Myocyte (in vitro differentiated cells): ENCODE results near the gene ANKRD16. TPM values are rescaled to one million over a fixed set of nuclear protein-coding genes. Genes with fewer than 3 reads are reported as not detected.
"Not testable (repeated sequence)": the region's sequence is repeated elsewhere in the genome, so short reads cannot be mapped to it uniquely, and the experiment has no call there.

Experiments
- DNase-seq: peaks from one replicate; pipeline ENCODE4 v3.0.0-alpha.2; 2012; ENCODE audit warnings: low read depth
- total RNA-seq: library from RNA; depleted of rRNA; stranded (reverse); fragments of >200 nt; gene quantifications from 2 replicates; pipeline ENCODE4 v1.2.3, GENCODE V29; 2014

The ANKRD16 gene
- total RNA-seq, 1 donor from 2014 or later, result 10.2 TPM

DNA sequence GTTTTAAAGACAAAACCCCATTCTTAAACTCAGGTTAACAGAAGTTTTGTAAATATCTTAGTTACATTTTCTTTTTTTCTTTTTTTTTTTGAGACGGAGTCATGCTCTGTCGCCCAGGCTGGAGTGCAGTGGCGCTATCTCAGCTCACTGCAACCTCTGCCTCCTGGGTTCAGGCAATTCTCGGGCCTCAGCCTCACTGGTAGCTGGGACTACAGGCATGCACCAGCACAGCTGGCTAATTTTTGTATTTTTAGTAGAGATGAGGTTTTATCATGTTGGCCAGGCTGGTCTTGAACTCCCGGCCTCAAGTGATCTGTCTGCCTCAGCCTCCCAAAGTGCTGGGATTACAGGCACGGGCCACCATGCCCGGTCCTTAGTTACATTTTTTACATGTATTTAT, 12.7 kb downstream of the ANKRD16 start:
- not testable (repeated sequence) for DNase-seq

DNA sequence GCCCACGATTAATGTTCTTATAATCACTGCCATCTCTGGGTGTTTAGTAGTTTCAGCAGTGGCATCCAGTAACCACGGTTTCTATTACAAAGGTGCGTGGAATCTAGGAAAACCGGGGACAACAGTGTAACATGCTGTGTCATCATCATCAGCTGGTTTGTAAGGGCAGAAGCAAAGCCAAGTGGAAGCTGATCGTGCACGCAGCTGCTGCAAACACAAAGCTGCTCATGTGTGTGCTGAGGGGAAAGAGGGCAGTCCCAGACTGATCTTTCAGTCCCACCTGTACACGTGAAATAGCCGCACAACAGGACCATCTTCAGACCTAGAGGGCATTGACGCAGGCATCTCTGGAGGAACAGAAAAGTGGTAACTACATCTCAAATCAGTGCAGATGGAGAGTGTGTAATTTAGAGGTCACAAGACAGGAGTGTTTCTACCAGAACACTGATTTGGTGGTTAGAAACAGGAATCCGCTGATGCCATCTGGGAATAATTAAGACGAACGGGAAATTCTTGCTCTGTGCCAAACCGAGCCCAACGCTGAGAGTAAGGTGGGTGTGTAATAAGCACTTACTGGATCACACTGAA, 13.4 kb downstream of the ANKRD16 start:
- DNase-seq, result peak; percentile 63

DNA sequence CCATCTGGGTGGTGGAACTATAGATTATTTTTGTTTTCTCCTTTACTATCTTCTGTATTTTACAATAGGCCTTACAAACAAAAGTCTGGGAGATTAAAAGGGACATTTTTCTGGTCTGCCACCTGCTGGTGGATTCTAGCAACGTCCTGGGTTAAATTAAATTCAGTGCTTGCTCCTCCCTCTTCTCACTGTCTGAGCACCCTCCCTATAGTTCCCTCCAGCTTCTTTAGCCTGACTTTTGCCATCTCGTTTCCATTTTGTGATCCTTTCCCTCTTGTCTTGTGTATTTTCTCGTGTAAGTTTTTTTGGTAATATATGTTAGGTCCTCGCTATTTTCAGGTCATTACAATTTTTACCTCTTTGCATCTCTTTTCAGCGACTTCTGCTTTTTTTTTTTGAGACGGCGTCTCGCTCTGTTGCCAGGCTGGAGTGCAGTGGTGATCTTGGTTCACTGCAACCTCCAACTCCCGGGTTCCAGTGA, 16.1 kb downstream of the ANKRD16 start:
- peak; percentile 83 for DNase-seq

DNA sequence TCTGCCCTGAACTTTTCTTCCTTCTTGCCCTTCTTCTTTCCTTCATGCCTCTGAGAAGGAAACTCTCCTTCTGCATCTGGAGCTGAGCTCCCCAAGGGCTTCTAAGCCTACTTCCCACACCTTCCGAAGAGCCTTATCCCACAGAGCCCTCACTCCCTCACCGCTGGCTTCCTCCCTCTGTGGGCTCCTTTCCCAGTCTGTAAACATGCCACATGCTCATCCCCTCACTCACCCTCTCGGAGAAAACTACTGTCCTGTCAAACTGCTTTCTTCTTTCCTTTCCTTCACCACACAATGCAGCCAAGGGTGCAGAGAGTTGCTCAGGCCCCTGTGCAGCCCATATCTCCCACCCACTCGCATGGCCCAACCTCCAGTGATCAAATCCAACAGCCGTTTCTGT, 18.1 kb downstream of the ANKRD16 start:
- no peak for DNase-seq

DNA sequence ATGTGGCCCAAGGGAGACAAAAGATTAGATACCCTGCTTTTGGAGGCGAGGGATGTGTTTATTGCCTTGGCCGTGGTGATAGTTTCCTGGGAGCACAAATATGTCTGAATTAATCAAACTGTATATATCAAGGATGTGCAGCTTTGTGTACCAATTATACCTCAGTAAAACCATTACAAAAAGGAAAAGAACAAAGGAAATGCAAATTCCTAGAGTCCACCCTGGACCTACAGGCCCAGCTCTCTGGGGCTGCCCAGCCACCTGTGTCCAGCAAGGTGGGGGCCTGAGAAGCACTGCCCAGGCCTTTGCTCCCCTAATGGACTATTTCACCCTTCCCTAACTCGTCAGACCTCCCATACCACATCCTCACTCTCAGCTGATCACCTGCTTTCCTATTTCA, 20.5 kb downstream of the ANKRD16 start:
- no peak for DNase-seq

DNA sequence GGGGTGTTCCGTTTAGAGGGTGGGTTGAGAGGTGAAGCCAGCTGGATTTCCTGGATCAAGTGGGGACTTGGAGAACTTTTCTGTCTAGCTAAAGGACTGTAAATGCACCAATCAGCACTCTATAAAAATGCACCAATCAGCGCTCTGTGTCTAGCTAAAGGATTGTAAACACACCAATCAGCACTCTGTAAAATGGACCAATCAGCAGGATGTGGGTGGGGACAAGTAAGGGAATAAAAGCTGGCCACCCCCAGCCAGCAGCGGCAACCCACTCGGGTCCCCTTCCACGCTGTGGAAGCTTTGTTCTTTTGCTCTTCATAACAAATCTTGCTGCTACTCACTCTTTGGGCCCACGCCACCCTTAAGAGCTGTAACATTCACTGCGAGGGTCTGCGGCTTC, 21.3 kb downstream of the ANKRD16 start:
- not testable (repeated sequence) for DNase-seq

DNA sequence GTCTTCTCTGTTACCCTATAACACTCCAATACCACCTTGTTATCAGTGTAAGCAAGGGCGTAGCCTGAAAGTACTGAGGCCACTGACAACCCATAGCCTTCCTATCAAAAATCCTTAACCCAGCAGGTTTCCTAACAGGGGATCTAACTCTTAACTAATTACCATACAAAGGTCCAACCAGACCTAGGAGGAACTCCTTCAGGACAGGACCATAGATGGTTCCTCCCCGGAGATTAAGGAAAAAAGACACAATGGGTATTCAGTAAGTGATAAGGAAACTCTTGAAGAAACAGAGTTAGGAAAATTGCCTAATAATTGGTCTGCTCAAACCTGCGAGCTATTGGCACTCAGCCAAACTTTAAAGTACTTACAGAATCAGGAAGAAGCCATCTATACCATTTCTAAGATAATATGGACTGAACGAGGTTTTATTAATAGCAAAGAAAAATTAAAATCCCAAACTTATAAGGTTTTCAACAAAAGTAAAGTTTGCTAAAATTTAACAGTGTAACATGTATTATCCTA, 22.5 kb downstream of the ANKRD16 start:
- DNase-seq, result not testable (repeated sequence)

DNA sequence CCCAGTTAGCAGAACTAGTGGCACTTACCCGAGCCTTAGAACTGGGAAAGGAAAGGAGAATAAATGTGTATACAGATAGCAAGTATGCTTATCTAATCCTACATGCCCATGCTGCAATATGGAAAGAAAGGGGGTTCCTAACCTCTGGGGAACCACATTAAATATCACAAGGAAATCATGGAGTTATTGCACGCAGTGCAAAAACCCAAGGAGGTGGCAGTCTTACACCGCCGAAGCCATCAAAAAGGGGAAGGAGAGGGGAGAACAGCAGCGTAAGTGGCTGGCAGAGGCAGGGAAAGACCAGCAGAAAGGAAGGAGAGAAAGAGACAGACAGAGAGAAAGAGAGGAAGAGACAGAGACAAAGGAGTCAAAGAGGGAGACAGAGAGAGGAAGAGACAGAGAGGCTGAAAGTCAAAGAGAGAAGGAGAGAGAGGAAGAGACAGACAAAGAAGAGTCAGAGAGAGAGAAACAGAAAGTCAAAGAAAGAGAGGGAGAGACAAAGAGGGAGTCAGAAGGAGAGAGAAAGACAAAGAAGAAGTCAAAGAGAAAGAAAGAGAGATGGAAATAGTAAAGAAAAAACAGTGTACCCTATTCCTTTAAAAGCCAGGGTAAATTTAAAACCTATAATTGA, 23.1 kb downstream of the ANKRD16 start:
- not testable (repeated sequence) for DNase-seq

DNA sequence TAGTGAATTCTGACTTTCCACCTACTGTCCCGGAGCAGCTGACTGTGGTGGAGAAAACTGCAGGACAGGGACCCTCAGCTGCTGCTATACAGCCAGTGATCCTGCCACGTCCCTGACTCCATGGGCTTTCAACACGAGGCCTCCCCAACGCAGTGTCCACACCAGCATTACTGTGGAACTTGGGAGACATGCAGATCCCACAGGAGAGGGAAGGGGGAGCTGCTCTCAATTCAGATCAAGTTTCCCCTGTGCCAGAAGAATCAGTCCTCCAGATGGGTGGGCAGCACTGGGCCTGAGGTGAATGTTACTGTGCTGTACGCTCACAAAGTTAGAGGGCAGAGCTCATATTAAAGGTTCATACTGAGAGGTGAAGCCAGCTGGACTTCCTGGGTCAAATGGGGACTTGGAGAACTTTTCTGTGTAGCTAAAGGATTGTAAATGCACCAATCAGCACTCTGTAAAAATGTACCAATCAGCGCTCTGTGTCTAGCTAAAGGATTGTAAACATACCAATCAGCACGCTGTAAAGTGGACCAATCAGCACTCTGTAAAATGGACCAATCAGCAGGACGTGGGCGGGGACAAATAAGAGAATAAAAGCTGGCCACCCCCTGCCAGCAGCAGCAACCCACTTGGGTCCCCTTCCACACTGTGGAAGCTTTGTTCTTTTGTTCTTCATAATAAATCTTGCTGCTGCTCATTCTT, 26.6 kb downstream of the ANKRD16 start:
- DNase-seq, result not testable (repeated sequence)

DNA sequence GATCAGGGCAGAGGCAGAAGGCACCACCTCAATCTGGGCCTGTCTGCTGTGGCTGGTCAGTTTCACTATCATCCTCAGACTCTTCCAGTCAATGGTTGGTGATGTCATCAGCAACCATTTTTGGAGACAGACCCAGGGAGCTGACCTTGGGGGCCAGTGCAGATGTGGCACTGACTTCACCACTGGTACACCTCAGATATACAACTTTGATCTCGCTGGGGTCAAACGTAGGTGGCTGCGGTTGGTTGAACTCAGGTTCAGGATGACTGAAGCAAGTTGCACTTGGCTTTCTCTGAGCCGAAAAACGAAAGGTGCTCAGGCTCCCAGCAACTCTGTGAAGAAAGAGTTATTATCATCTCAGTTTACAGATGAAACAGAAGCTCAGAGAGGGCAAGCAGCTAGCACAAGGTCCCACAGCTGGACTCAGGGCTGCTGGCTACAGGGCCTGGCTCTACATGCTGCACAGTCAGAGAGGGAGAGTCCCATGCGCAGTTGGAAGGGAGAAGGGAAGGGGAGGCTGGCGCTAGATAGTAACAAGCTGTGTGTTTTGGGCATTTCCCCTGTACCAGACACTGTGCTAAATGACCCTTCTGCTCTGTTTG, 27.2 kb downstream of the ANKRD16 start:
- DNase-seq, result no peak

DNA sequence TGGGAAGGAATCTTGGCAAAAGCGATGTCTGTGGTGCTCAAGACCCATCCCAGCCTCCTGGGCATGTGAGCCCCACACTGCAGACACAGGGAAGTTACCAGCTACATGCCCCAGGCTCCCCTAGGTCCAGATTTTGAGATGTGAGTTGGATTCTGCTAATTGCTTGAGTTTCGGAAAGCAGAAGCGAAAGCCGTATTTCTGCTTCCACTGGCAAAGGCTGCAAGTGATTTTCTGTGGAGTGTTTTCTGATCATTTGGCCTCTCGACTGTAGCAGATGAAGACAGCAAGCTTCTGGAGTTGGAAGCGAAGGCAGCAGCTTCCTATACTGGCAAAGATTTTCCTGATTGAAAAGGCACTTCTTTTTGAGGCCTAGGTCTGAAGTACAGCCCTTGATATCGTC, 29.6 kb downstream of the ANKRD16 start:
- DNase-seq, result no peak

DNA sequence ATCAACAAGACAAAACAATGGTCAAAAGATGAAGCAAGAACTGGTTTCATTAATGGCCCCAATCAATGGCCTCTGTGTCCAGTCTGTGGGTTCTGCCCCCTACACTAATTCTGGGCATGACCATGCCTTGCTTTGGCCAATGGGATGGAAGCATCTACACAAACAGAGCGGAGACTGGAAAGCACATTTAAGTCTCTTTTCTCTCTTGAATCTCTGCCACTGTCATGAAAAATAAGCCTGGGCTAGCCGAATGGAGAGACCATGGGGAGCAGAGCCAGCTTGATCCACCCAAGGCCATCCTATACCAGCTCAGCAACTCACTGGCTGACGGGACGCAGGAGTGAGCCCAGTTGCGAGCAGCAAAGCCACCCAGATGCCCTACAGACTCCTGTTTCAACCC, 30.9 kb downstream of the ANKRD16 start:
- DNase-seq, result no peak

DNA sequence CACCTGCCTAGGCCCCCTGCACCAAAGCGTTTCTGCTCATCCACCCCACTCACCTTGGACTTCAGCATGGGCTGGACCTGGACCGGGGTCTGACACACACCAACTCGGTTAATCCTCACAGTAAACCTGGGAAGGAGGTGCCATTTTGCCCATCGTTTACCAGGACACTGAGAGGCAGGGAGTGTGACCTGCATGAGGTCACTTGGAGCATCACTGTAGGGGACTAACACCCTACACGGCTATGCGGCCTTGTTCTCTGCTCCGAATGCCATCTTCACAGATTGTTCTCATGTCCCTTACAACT, 33.0 kb downstream of the ANKRD16 start:
- DNase-seq, result no peak

DNA sequence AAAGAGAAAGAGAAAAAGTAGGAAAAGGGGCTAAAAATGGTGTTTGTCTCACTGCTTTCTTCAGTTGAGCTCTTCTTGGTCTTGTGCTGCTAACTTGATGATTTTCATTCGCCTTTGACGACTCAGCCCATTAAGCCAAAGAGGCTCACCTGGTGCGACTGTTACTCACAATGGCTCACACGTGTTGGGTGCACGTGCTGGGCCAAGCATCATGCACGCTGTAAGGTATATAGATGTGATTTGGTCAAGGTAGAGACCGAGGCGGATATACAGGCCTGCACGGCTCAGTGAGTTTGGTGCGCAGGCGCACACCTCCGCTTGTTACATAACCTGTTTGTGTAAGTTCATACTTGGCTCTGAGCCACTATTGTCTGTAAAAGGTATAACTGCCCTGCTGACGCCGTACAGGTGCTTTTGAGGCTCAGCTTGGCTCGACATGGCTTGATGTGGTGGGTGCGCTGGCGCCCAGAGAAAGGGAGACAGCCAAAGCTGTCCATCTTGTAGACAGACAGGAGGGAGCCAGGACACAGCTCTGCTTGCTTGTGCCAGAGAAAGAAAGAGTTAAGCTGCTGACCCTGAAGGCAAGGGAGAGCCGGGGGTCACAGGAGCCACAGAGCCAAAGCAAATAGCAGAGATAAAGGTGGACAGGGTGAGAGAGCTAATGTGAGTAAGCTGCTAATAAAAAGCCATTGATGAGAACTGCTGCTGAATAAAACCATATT, 33.6 kb downstream of the ANKRD16 start:
- DNase-seq, result no peak

DNA sequence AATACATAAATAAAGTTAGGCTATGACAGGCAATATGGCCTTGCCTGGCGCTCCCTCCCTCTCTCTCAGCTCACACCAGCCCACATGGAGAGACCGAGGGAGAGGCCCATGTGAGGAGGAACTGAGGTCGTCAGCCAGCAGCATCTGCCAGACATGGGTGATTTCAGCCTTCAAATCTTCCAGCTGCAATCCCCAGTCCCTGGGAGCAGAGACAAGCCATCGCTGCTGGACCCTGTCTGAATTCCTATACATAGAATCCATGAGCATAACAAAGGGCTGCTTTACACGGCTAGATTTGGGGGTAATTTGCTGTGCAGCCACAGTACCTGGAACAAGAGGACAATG, 35.6 kb downstream of the ANKRD16 start:
- DNase-seq, result no peak

DNA sequence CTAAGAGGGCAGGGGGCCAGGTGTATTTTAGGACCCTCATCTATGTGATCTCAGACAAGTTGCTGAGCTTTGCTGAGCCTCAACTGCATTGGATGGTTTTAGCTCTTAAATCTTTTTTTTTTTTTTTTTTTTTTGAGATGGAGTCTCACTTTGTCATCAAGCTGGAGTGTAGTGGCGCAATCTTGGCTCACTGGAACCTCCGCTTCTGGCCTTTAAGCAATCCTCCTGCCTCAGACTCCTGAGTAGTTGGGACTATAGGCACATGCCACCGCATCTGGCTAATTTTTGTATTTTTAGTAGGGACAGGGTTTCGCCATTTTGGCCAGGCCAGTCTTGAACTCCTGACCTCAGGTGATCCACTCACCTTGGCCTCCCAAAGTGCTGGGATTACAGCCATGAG, 43.0 kb downstream of the ANKRD16 start:
- DNase-seq, result not testable (repeated sequence)

DNA sequence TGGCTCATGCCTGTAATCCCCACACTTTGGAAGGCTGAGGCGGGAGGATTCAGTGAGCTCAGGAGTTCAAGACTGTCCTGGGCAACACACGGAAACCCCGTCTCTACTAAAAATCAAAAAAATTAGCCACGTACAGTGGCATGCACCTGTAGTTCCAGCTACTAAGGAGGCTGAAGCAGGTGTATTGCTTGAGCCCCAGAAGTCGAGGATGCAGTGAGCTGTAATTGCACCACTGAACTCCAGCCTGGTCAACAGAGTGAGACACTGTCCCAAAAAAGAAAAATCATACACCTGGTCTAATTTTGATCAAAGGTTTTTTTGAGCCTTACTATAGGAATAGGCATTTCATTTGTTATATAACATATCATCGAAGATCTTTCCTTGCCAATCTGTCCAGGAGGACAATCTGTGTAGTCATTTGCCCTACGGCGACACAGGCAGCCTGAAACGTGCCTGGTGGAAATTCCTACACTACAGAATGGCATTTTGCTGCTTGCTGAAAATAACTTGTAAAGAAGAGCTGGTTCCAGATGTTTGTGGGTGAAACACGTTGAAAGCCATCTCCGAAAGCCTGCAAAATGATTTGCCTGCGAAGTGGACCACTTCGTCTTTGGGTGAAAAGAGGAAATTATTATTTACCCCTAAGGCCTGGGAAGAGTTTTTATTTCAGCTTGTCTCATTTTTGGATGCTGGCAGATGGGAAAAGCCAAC, 45.2 kb downstream of the ANKRD16 start:
- no peak for DNase-seq

DNA sequence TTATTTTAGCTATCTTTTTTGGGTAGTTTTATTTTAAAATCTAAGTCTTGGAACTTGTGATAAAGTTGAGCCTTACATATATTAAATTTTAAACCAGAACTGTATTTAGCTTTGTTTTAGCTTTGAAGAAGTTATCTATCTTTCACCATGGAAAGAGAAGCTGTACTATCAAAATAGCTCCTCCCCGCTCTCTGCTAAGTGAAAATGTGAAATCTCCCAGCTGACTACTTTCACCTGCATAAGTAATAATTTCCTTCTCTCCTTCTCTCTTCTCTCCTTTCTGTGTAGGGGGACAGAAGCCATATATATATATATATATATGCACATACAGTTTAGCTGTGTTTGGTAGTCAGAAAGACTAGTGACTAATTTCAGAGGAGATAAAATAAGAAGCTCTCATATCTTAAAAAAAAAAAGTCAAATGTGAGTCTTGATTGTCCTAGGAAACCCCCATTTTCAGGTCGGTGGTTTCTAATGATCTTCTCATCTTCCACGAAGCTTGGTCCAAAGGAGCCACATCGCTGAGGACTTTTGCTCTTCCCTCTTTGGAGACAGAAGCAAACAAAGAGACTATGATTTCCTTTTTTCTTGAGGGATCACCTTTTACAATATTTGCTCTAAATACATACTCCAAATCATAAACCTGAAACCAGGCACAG, 45.9 kb downstream of the ANKRD16 start:
- no peak for DNase-seq

DNA sequence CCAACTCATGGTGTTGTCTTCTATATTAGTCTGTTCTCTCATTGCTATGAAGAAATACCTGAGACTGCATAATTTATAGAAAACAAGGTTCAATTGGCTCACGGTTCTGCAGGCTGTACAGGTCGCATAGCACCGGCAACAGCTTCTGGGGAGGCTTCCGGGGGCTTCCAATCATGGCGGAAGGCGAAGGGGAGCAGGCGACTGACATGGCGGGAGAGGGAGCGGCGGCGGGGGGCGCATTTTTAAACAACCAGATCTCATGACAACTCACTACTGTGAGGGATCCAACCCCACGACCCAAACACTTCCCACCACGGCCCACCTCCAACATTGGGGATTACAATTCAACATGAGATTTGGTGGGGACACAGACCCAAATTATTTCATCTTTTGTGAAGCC, 47.7 kb downstream of the ANKRD16 start:
- DNase-seq, result no peak
